ENCODE results near the gene COPRS. TPM values are rescaled to one million over a fixed set of nuclear protein-coding genes. Genes with fewer than 3 reads are reported as not detected.
A peak's percentile ranks its signal among the peaks of the same experiment; 100 is the strongest.

COPRS gene
- total and polyA plus RNA-seq, 7 donors, result 29.4 to 216 (median 135) TPM

GRCh38 chr17:31878703-31879073 lies 19.6 kb upstream of the COPRS start:
- Histone ChIP-seq H3K27me3 (no peaks in the 10 kb centered on the region), H3K4me3 (no peak overlapping the region), H3K36me3 (peaks cover 7 to 98% (median 51%) of the 10 kb centered on the region in 4 donors), H3K9me3 (no peaks in the 10 kb centered on the region), H3K27ac (peak overlapping the region in 1 of 4 donors; percentile 22), H3K4me1 (no peaks in the 10 kb centered on the region)
- no peak for TF ChIP-seq CTCF (IDR thresholded peaks at IDR 0.05)
- TF ChIP-seq EP300 (IDR thresholded peaks at IDR 0.05), result no peak
- no peak for TF ChIP-seq POLR2AphosphoS5 (IDR thresholded peaks at IDR 0.05)
- no peak for TF ChIP-seq POLR2A (IDR thresholded peaks at IDR 0.05)
- DNase-seq, result no peak
- intact Hi-C loops (cut with DNase I), result no loop called here

GRCh38 chr17:31877911-31878702 lies 19.1 kb upstream of the COPRS start:
- H3K9me3 ChIP-seq, result no peaks in the 10 kb centered on the region
- TF ChIP-seq CTCF (IDR thresholded peaks at IDR 0.05) (no peak), EP300 (IDR thresholded peaks at IDR 0.05) (no peak), POLR2A (IDR thresholded peaks at IDR 0.05) (no peak), POLR2AphosphoS5 (IDR thresholded peaks at IDR 0.05) (no peak)
- 90 to 92% methylated on average over 9 of the region's 9 CpGs for WGBS, 2 donors
- no peaks in the 10 kb centered on the region for H3K4me1 ChIP-seq
- H3K27me3 ChIP-seq, result no peaks in the 10 kb centered on the region
- no peak for DNase-seq
- H3K27ac ChIP-seq, result peak overlapping the region in 1 of 4 donors; percentile 42
- no peak overlapping the region for H3K4me3 ChIP-seq
- intact Hi-C loops (cut with DNase I), result no loop called here
- peaks cover 11 to 99% (median 54%) of the 10 kb centered on the region in 4 donors for H3K36me3 ChIP-seq

DNA sequence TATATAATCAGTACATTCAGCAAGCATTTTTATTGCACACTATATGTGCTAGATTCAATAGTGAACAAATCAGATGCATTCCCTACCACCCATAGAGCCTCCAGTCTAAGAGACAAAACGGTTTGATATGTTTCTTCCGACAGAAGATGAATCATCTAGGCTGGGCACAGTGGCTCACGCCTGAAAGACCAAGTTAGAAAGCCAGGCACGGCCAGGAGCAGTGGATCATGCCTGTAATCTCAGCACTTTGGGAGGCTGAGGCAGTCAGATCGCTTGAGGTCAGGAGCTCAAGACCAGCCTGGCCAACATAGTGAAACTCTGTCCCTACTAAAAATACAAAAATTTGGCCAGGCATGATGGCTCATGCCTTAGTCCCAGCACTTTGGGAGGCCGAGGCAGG lies 18.3 kb upstream of the COPRS start:
- TF ChIP-seq EP300 (IDR thresholded peaks at IDR 0.05), result no peak
- Histone ChIP-seq H3K4me3 (no peak overlapping the region), H3K36me3 (peaks cover 19 to 100% (median 62%) of the 10 kb centered on the region in 4 donors), H3K4me1 (no peaks in the 10 kb centered on the region), H3K9me3 (no peaks in the 10 kb centered on the region), H3K27me3 (no peaks in the 10 kb centered on the region), H3K27ac (peak overlapping the region in 1 of 4 donors; percentile 42)
- 91 to 95% methylated on average over 6 of the region's 6 CpGs for WGBS, 2 donors
- DNase-seq, result no peak
- intact Hi-C loops (cut with DNase I), result no loop called here

DNA sequence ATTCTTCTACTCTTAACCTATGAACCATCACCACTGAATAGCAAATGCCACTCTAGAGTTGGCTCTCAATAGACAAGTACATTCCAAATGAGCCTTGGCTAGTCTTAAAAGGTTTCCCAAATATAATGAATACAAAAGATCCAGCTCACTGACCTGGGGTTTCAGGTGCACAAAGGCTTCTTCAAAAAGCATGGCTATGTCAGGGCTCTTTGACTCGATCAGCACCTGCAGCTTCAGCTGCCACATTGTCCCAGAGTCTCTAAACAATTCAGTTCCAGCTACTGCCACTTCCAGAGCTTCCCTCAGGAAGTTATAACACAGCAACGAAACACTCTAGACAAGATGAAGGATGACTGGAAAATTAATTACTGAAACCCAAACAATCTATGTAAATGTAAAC lies 16.0 kb upstream of the COPRS start:
- WGBS, 2 donors, result 95 to 98% methylated on average over 2 of the region's 2 CpGs
- no peak overlapping the region for H3K27ac ChIP-seq
- TF ChIP-seq POLR2AphosphoS5 (IDR thresholded peaks at IDR 0.05) (no peak), POLR2A (IDR thresholded peaks at IDR 0.05) (no peak), EP300 (IDR thresholded peaks at IDR 0.05) (no peak), CTCF (IDR thresholded peaks at IDR 0.05) (no peak)
- intact Hi-C loops (cut with DNase I), result no loop called here
- H3K36me3 ChIP-seq, result peaks cover 25 to 100% (median 65%) of the 10 kb centered on the region in 4 donors
- H3K4me3 ChIP-seq, result no peak overlapping the region
- DNase-seq, result no peak
- H3K27me3 ChIP-seq, result no peaks in the 10 kb centered on the region
- no peaks in the 10 kb centered on the region for H3K4me1 ChIP-seq
- no peaks in the 10 kb centered on the region for H3K9me3 ChIP-seq

DNA sequence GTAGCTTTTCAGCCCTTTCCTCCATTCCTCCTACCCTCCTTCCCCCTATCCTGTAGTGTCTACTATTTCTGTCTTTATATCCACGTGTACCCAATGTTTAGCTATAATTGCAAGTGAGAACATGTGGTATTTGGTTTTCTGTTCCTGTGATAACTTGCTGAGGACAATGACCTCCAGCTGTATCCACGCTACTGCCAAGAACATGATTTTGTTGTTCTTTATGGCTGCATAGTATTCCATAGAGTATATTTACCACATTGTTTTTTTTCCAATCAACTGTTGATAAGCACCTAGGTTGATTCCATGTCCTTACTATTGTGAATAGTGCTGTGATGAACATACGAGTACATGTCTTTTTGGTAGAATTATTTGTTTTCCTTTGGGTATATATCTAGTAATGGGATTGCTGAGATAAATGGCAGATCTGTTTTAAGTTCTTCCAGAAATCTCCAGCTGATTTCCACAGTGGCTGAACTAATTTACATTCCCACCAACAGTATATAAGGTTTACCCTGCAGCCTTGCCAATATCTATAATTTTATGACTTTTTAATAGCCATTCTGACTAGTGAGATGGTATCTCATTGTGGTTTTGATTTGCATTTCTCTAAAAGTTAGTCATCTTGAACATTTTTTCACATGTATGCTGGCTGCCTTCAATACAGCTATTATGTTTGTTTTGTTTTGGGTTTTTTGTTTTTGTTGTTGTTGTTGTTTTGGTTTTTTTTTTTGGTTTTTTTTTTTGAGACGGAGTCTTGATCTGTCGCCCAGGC lies 10.9 kb upstream of the COPRS start:
- Histone ChIP-seq H3K36me3 (peaks cover 25 to 99% (median 64%) of the 10 kb centered on the region in 4 donors), H3K9me3 (no peaks in the 10 kb centered on the region), H3K27ac (no peak overlapping the region), H3K4me1 (no peaks in the 10 kb centered on the region), H3K27me3 (no peaks in the 10 kb centered on the region), H3K4me3 (no peak overlapping the region)
- 91 to 94% methylated on average over 5 of the region's 5 CpGs for WGBS, 2 donors
- TF ChIP-seq POLR2A (IDR thresholded peaks at IDR 0.05) (no peak), EP300 (IDR thresholded peaks at IDR 0.05) (no peak), POLR2AphosphoS5 (IDR thresholded peaks at IDR 0.05) (no peak), CTCF (IDR thresholded peaks at IDR 0.05) (no peak)
- intact Hi-C loops (cut with DNase I), result no loop called here
- DNase-seq, result no peak

All from sigmoid colon (tissue), 7 donors.